Measurements from ENCODE around the gene TMIGD3.
"Not testable (repeated sequence)": the region's sequence is repeated elsewhere in the genome, so short reads cannot be mapped to it uniquely, and the experiment has no call there.

Gene TMIGD3

DNA sequence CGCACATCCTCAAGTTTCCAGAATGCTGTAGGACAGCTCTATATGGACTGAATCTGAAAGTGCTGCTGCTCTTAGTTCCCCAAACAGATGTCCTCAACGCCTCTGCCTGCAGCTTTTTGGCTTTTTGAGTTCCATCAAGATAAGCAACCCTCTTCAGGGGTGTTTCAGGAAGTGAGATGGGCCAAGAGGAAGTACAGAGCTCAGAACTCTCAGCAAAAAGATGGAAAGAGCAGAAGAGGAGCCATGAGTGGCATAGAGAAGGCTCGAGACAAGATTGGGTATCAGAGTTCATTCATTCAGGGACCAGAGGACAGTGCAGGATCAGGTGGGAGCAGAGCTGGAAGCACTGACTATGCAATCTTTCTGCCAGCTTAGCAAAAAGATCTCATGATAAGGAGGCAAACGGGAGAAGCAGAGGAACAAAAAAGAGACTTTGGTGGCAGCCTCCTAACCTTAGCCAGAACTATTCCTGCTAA lies at the start of gene TMIGD3, which contains the start of gene ADORA3:
TSS of gene TMIGD3 (minus strand) at position 49 of the 476 bp plus-strand sequence. CDS start 279 bp downstream, outside the sequence.
TSS of gene ADORA3 (minus strand) at position 49 of the 476 bp plus-strand sequence. CDS start 279 bp downstream, outside the sequence.
- no peak for DNase-seq

DNA sequence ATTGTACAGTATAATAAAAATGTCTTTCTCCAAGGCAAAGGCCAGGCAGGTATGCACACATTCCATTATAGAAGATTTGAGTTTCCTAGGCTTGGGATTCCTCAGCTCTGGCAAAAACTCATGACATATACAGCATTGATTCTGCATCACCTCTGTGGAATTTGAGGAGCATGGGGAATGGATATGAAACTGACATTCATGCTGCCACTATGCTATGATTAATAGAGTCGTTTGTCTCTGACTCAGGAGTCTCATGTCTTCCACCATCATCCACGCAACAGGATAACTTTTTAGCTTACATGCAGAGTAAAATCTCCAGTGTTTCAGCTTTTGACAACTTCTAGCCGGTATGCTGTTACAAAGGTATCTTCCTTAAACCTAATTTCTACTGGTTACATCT lies 49.8 kb upstream of the TMIGD3 start:
- DNase-seq, result peak; percentile 92

DNA sequence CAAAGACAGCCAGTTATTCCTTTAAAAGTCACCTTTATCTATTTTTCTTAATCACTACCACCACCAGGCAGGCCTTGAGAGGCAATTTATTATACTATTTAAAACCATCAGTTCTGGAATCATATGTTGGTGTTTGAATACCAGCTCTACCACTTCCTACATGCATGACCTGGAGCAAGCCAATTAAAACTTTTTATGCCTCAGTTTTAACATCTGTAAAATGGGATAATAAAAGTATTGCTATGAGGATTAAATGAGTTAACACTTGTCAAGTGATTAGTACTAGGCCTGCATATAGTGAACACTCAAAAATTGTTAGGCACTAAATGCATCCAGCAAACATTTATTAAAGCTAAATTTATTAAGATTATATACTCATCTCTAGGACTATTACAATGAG lies 49.2 kb upstream of the TMIGD3 start:
- no peak for DNase-seq

DNA sequence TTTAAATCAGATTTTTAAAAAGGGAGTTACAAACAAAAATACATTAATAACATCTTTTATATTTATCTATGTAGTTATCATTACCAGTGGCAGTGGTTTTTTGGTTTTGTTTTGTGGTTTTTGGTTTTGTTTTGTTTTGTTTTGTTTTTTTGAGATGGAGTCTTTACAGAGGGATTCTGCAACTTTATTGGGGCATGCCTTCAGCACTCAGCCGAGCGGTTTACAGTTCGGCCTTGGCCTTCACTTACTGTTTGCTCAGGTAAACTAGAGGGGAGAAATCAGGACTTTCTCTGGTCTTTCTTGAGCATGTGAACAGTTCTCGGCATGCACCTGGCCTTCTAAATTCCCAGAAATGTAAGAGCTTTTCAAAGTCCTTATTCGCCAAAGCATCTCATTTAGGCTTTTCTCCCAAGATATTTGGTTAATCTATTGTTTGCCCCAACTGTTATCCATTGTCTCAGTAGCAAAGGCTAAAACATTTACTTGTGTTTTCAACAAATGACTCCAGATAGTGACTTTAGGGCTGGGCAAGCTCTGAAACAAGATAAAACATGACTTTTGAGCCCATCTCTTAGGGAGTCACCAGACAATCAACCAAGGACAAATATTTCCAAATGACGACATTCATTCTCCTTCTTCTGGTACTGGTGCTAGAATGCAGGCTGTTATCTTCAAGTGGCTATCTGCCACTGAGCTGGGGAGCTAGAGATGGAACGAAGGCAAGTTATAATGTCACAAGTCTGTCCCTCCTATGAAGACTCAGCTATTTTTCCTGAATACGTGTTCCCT lies 48.4 kb upstream of the TMIGD3 start:
- DNase-seq, result no peak

DNA sequence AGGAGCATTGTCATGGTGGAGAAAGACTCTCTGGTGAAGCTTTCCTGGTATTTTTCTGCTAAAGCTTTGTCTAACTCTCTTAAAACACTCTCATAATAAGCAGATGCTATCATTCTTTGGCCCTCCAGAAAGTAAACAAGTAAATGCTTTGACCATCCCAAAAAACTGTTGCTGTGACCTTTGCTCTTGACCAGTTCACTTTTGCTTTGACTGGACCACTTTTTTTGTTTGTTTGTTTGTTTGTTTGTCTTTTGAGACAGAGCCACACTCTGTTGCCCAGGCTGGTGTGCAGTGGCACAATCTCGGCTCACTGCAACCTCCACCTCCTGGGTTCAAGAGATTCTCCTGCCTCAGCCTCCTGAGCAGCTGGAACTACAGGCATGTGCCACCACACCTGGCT lies 44.4 kb upstream of the TMIGD3 start:
- DNase-seq, result not testable (repeated sequence)

DNA sequence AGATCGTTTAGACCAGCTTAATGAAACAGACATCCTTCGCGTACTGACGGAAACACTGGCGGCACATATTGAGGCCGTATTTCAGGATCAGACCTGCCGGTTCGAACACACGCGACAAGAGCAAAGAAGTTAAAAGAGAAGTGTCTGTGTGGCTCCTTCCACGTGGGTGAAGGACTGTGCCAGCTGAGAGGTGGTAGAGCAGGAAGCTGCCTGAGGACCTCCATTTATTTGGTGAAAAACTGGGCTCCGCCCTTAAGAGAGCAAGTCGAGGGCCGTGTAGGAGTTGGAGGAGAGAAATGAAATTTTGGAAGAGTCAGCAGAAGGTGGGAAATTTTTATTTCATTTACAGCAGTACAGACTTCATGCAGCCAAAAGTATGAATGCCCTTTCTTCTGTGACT lies 38.8 kb upstream of the TMIGD3 start:
- DNase-seq, result no peak

DNA sequence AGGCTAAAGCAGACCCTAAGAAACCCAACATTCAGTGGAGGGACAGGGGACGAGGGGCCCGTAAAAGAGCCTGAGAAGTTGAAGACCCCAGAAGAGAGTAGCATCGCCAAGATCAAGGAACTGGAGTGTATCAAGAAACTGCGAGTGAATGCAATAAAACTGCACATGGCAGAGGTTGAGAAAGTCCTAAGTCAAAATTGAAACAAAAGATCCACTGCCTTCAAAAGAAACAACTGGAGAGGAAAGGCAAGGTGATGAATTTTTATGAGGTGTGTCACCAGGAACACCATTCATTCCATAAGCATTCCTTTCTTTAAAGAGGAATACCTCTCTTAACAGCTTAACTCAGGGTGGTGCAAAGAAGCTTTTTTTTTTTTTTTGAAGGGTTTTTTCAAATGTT lies 38.3 kb upstream of the TMIGD3 start:
- DNase-seq, result peak; percentile 74

DNA sequence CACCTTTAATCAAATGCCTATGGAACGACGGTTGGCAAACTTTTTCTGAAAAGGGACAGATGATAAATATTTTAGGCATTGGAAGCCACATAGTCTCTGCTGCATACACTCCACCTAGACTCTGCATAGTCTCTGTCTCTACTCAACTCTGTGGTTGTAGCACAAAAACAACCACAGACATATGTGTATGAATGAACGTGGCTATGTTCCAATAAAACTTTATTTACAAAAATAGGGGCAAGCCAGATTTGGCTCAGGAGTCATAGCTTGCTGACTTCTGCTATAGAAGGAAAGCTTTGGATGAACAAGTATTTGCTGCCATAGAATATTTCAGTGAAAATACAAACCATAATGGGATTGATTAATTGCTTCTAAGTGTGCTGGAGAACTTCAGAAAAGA lies 37.5 kb upstream of the TMIGD3 start:
- DNase-seq, result peak; percentile 5

DNA sequence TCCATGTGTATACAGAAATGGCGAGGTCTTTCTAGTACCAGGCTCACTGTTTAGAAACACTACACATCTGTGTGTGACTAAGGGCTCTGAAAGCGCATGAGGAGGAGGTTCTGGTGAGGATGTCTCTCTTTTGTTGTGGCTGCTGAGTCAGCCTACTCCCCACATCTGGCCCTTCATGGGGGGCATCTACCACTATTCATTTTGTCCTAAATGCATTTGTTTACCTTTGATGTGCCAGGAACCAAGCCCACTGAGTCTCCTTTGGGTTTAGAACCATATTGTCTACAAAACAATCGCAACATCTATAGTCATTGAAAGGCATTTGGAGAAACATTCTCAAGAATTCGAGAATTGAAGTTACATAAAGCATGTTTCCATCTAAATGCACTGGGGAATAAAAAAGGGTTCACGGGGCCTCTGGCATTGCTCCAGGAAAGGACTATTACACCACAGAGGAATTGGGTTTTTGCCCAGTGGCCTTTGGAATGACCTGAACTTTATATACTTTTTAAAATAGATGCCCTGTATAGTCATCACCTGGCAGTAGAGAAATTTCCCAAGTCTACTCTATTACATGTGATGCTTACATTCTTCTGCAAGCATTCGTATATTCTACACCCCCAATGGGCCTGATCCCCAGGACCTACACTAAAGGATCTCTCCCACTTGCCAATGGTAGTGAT lies 35.1 kb upstream of the TMIGD3 start:
- DNase-seq, result peak; percentile 79

DNA sequence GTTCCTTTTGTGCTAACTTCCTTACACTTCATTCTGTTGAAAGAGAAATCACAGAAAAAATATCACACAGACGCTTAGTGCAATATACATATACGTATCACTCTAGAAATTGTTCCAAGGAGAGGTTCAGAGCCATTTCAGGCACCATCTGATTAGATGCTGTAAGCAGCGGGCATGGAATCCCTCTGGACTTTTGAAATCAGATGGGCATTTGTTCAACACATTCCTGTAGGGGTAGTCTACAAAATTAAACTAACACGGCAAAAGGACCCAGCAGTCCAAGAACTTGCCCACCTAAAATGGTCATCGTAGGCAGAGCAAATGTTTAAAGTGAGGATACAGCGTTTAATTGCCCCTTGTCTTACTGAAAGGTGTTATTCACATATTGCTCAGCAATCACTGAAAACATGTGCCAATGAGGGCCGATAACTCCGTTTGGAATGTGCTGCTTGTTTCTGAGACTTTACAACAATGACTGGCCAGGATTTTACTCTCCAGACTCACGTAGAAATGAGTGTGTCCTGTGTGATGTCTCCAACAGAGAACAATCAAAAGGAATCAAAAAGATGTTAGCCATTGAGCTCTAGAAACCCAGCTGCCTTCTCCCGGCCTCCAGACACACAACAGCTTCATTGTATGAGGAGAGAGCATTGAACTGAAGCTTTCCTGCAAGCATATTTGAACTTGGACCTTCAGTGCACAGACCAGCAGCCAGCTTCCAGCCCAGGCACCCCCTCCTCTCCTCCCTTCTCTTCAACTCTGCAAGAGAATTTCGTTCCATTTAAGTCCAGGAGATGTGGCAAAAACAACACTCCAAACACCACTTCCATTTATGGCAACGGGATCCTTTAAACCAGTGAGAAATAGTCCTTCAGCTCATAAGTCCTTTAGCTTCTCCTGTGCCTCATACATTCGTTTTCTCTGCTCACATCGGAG lies 32.1 kb upstream of the TMIGD3 start:
- DNase-seq, result no peak

DNA sequence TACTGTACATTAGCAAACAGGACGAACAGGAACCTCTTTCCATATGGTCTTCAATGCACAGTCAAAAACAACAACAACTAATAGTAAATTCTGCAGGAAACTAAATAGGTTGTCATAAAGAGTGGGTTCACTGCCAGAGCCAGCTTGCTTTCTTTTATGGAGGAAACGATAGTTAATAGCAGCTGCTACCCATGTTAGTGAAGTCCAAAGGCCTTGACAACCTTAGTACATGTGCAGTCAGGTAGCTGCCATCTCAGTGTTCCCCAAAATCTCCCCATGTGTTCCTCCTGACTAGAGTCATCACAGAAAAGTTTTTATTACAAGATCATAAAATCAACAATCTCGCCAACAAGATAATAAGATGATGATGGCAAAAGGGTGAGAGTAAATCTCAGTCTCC lies 16.6 kb upstream of the TMIGD3 start:
- no peak for DNase-seq

DNA sequence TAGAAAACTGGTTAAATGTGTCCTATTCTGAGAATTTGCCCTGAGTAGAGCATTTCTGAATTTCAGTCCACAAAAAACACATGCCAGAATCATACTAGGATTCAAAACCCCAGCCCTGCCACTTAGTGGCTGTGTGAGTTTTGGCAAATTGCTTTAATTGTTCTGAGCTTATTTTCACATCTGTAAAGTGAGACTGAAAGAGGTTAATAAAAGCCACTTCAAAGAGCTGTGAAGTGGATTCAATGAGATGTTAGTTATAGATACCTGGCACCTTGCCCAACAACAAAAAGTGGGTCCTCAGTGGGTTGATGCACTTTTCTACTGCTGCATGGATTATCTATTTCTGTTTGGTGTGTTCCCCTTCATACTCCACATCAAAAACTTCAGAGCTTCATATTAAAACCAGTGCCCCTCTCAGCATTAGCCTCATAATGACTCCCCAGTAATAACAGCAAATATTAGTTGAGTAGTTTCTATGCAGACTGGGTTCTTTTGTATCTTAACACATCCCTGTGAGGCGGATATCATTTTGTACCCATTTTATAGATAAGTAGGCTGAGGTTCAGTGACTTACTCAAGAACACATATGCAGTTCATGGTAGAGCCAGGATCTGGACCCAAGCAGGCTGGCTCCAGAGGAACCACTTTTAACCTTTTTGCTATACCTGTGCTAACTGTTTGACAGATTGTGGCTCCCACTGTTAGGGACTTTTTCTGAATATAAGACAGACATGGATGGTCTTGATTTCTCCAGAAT lies 14.2 kb upstream of the TMIGD3 start:
- no peak for DNase-seq

DNA sequence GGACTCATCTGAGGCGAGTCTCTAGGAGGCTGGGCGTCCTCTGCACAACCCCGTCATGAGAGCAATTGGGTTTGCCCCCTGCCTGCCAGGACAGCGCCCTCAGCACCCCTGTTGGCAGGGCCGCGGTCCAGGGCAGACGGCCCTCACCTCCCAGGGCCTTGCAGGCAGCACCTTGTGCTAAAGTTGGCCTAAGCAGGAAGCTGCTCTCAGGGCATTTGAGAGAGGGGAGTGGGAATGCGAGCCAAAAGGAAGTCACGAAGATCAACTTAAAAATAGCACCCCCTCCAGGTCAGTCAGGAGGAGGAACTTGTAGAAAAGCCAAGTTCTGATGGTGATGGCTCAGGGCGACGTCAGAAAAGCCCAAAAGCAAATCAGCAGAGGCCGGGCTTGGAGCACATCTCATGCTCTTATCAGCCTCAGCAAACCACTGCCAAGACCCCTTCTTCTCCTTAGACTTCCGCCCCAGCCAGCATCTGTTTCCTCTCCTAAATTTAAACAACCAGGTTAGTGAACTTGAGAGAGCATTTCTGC lies 12.6 kb upstream of the TMIGD3 start:
- peak; percentile 61 for DNase-seq

DNA sequence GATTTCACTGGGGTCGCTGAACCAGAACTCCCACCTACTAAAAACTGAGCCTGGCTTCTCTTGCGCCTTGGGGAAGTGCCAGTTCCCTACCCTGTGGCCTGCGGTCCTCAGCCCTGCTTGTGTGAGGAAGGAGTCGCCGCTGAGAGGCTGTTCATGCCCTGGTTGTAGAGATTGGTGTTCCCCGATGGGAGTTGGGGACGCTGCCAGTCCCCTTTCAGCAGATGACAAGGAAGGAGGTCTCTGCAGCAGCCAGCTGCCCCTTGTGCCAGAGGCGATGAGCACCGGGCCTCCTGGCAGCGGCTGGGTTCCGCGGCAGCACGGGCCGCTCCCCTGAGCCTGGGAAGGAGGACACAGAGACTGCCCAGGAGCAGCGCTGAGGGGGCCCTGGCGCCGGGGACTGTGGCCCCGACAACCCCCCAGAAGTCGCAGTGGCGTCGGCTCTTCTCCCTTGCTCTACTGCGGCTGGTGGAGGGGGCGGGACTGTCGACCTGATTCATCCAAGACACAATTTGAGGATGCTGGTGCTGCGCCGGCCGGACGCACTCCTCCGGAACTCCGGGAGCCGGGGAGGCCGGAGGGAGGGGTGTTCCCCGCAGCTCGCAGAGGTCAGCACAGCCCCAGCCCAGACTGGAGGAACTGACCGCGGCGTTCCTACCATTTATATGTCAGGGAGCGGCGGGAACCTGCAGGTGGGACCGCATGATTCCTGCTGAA lies 12.0 kb upstream of the TMIGD3 start:
- DNase-seq, result peak; percentile 55

DNA sequence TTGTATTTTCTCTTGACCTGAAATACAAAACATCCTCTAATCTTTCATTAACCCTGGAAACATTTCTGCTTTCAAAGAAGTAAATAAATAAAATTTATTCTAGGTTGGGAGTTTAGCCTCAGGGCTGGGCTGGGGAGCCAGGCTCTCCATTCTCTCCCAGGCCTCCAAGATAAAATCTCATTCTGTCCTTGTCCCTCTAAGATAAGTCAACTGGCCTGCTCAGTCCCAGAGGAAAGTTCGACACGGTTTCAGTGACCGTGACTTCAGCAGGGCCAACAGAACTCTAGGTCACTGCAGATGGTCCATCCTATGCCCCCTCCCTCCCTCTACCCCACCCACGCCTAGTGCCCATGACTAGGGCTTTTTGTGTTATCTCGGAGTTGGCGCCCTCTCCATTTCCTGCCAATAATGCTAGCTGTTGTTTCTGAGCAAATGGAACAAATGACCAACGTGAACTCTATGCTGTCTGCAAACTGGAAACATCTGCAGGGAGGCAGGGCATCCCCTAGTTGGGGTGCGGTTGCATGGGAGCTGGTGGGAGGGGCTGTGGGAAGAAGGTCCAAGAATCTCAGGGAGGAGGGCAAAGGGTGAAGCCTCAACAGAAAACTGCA lies 10.1 kb upstream of the TMIGD3 start:
- DNase-seq, result no peak

DNA sequence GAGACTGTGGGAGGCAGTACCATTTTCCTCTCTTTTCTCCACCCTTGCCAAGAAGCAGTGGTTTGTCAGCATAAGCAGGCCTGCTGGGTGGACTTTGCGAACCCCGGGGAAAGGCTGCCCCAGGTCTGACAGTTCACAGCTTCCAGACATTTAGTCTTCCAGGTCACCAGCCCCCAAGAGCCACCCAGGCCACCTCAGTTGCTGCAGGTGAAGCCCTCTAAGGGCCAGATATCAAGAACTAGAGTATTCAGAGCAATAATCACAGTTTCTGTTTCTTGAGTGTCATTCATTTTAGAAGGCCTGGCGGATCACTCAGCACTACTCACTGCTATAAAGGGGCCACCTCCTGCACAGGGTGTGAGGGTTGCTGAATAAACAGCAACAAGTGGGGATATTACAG lies 9.5 kb upstream of the TMIGD3 start:
- no peak for DNase-seq

DNA sequence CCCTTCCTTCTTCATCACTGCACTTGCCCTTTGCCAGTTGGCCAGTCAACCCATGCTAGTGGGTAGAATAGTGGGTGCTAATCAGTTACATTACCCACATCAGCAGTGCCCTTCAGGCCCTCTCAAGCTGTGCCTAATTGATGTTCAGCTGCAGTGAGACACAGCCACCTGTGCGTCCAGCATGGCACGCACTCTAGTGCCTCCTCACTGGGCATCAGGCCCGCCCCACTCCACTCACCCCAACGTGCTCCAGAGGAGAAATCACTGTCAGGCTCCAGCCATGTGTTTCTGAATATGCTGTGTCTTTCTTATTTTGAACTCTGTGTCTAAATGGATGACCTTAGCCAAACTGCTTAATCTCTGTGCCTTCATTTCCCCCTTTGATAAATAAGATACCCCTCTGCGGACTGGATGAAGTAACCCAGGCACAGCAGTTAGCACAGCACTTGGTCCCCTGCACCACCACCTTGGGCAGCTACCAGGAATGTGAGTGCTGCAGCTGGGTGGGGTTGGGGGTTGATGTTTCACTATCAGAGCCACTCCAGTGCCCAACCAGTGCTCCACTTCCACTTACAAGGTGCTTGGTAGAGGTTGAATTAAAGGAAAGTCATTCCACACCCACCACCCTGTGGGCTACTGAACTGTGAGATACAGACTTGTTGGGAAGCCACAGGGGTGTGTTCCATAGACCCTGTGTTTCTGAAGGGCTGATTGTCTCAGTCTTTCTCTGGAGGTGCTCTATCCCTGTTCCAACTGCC lies 8.9 kb upstream of the TMIGD3 start:
- no peak for DNase-seq

DNA sequence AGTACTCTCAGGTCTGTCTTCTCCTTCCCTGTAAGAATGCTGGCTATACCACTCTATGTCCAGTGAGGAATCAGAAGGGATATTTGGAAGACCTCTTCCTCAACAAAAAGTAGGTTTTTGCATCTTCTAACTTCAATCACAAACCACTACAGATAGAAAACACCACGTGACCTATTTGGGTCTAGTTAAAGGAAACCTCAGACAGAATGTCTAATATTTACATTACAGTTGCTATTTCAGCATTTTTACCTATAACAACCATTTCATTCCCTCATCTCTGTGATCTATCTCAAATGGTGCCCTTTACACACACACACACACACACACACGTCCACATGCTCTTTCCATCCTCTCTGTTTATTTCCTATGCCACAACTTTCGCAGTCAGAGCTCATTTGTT lies 7.9 kb upstream of the TMIGD3 start:
- no peak for DNase-seq

DNA sequence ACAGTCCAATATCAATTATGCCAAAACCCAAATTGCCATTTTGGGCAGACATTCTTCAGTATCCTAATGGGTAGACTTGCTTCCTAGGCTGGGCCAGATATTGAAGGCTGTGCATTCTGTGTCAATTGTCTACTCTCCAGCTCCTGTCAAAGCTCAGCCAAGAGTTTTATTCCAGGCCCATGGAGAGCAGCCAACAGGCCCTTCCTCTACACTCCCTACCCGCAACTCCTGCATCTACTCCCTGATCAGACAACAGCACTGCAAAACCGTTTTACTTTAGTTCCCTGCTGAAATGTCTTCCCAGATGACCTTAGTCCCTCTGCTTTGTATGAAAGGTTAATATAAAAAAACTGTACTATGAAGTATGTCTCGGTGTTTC lies 6.6 kb upstream of the TMIGD3 start:
- DNase-seq, result no peak
